AG04450 (cell line): ENCODE results near the gene ANKDD1B. TPM values are rescaled to one million over a fixed set of nuclear protein-coding genes. Genes with fewer than 3 reads are reported as not detected.

ENCODE experiments used
- CTCF ChIA-PET: fragments of 300-600, 350-600 bp; formaldehyde crosslinking; extraction: SDS; loops from one replicate; lab custom pipeline; 2022; ENCODE audit warnings: antibody characterized with exemption, inconsistent platforms; lab: Charles Lee
- POLR2A ChIA-PET: fragments of 350-600 bp; formaldehyde crosslinking; extraction: SDS; loops from one replicate; lab custom pipeline; 2021; ENCODE audit warnings: antibody characterized with exemption, inconsistent platforms; lab: Yijun Ruan, JAX
- DNase-seq: peaks from one replicate; pipeline ENCODE4 v3.0.0-alpha.2; 2011; ENCODE audit warnings: low read depth, low spot score
- H3K27ac ChIP-seq: one replicate; pipeline ENCODE4 v1.5.1; 2012; ENCODE audit warnings: low read depth, low read length, control low read depth
- H3K27me3 ChIP-seq: one replicate; pipeline ENCODE4 v1.6.0; 2012; ENCODE audit warnings: low read length; ENCODE audit not compliant: control insufficient read depth, insufficient read depth
- H3K4me3 ChIP-seq: 2 replicates; pipeline ENCODE4 v1.5.1; 2011; ENCODE audit warnings: mild to moderate bottlenecking, low read depth, low read length, control low read depth
- H3K9me3 ChIP-seq: 2 replicates; pipeline ENCODE4 v1.5.1; 2012; ENCODE audit warnings: low read length; ENCODE audit not compliant: control insufficient read depth, insufficient read depth
- polyA plus RNA-seq: library from polyadenylated mRNA; depleted of rRNA; stranded (reverse); fragments of >200 nt; gene quantifications from 2 replicates; pipeline ENCODE4 v1.2.3, GENCODE V29; 2011
- TF ChIP-seq, protein P1 (sequence below): IDR thresholded peaks from 2 replicates; pipeline ENCODE4 v1.5.1; 2011; ENCODE audit warnings: low read depth, low read length, control low read depth, inconsistent platforms

ANKDD1B gene
- polyA plus RNA-seq, 1 experiment: 0.06 TPM

DNA sequence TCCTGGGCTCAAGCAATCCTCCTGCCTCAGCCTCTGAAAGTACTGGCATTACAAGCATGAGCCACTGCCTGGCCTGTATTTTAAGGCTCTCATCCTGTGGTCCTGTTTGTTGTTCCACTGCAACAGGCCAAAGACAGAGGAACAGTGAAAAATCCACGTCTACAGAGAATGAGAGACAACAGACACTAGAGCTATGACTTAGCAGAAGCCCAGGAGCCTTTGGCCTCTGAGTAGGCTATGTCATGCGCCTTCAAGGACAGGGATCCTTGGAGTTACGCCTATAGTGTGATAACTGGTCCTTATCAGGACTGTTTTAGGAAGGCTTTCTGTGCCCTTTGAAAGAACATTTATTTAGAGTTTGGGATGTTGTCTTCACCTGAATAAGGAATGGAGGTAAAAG lies 95.5 kb downstream of the ANKDD1B start:
- H3K9me3 ChIP-seq: no peaks in the 10 kb centered on the region
- DNase-seq: no peak
- CTCF ChIA-PET: no interaction called here
- POLR2A ChIA-PET: no interaction called here
- TF ChIP-seq, protein P1, sequence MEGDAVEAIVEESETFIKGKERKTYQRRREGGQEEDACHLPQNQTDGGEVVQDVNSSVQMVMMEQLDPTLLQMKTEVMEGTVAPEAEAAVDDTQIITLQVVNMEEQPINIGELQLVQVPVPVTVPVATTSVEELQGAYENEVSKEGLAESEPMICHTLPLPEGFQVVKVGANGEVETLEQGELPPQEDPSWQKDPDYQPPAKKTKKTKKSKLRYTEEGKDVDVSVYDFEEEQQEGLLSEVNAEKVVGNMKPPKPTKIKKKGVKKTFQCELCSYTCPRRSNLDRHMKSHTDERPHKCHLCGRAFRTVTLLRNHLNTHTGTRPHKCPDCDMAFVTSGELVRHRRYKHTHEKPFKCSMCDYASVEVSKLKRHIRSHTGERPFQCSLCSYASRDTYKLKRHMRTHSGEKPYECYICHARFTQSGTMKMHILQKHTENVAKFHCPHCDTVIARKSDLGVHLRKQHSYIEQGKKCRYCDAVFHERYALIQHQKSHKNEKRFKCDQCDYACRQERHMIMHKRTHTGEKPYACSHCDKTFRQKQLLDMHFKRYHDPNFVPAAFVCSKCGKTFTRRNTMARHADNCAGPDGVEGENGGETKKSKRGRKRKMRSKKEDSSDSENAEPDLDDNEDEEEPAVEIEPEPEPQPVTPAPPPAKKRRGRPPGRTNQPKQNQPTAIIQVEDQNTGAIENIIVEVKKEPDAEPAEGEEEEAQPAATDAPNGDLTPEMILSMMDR: no peak
- no peak overlapping the region for H3K27ac ChIP-seq
- H3K4me3 ChIP-seq: no peak overlapping the region
- no peaks in the 10 kb centered on the region for H3K27me3 ChIP-seq

- Histone ChIP-seq H3K27ac (no peak overlapping the region), H3K4me3 (no peak overlapping the region), H3K9me3 (no peaks in the 10 kb centered on the region), H3K27me3 (no peaks in the 10 kb centered on the region)
- CTCF ChIA-PET: no interaction called here
- DNase-seq: no peak
- POLR2A ChIA-PET: no interaction called here
- TF ChIP-seq, protein P1: no peak
Observed at GRCh38 chr5:75707911-75708509, 96.8 kb downstream of the ANKDD1B start.

DNA sequence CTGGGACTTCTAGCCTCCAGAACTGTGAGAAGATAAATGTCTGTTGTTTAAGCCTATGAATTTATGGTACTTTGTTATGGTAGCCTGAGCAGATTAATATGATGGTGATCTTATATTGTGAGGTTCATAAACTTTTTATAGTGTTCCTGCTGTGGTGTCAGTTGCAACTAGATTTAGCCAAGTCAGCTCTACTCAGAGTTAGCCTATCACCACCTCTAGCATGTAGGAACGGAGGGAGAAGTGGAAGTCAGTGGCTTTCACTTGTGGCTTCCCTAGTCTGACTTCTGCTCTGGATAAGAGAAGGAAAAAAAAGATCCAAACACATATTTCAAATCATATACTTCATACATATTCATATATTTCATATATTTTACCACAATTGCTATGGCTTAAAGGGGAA lies 99.4 kb downstream of the ANKDD1B start:
- no peak overlapping the region for H3K27ac ChIP-seq
- H3K4me3 ChIP-seq: no peak overlapping the region
- H3K27me3 ChIP-seq: no peaks in the 10 kb centered on the region
- H3K9me3 ChIP-seq: no peaks in the 10 kb centered on the region
- ChIA-PET CTCF (interaction anchor here (1.5 kb wide), 1 partner anchor 474 kb away, joined by 4 read pairs; no protein-coding TSS in a partner anchor), POLR2A (no interaction called here)
- no peak for DNase-seq
- TF ChIP-seq, protein P1: no peak

- Histone ChIP-seq H3K27me3 (no peaks in the 10 kb centered on the region), H3K4me3 (no peak overlapping the region), H3K9me3 (no peaks in the 10 kb centered on the region), H3K27ac (no peak overlapping the region)
- ChIA-PET POLR2A (no interaction called here), CTCF (interaction anchor here (0.6 to 1.0 kb wide), 2 partner anchors 30 to 83 kb away, joined by 3 to 4 read pairs; no protein-coding TSS in a partner anchor)
- TF ChIP-seq, protein P1: no peak
- no peak for DNase-seq
Observed at GRCh38 chr5:75711151-75711550, 99.9 kb downstream of the ANKDD1B start.

GRCh38 chr5:75712091-75712490 lies 100.8 kb downstream of the ANKDD1B start:
- Histone ChIP-seq H3K9me3 (no peaks in the 10 kb centered on the region; the same call in 1 of the 2 replicates), H3K27ac (no peak overlapping the region), H3K27me3 (no peaks in the 10 kb centered on the region), H3K4me3 (no peak overlapping the region)
- ChIA-PET POLR2A (no interaction called here), CTCF (interaction anchor here (1.0 kb wide), 1 partner anchor 31 kb away, joined by 3 read pairs; no protein-coding TSS in a partner anchor)
- DNase-seq: no peak
- TF ChIP-seq, protein P1: no peak
